C1 segment of cervical spinal cord (tissue), 14 donors: Measurements from ENCODE around the gene GID4.
A peak's percentile ranks its signal among the peaks of the same experiment; 100 is the strongest.

ENCODE experiments used
- DNase-seq, 14 donors: peaks; one replicate each; lab custom pipeline; 2025; lab: John Stamatoyannopoulos, UW

GID4 gene

GRCh38 chr17:18099516-18099915 is 60.3 kb downstream of the GID4 start:
- DNase-seq: no peak

GRCh38 chr17:18100616-18101015 is 61.4 kb downstream of the GID4 start:
- no peak for DNase-seq

GRCh38 chr17:18101828-18102227 is 62.6 kb downstream of the GID4 start:
- no peak for DNase-seq

GRCh38 chr17:18102640-18103039 is 63.4 kb downstream of the GID4 start:
- no peak for DNase-seq

GRCh38 chr17:18105027-18105426 is 65.8 kb downstream of the GID4 start:
- no peak for DNase-seq

GRCh38 chr17:18105595-18105994 is 66.4 kb downstream of the GID4 start:
- no peak for DNase-seq

GRCh38 chr17:18106211-18106610 is 67.0 kb downstream of the GID4 start:
- no peak for DNase-seq

- DNase-seq: no peak
These were observed 68.0 kb downstream of the GID4 start for GRCh38 chr17:18107061-18107790.

GRCh38 chr17:18107971-18108370 is 68.8 kb downstream of the GID4 start:
- DNase-seq: peak in 6 of 14 donors; percentile 3 to 38 (median 28)

GRCh38 chr17:18108401-18109312 is 69.4 kb downstream of the GID4 start, which contains the start of gene MYO15A:
Gene MYO15A, plus strand, starts transcription at chr17:18108756. Its CDS starts 10,045 bp downstream, at chr17:18118801.
- no peak for DNase-seq

GRCh38 chr17:18109935-18110485 is 70.8 kb downstream of the GID4 start:
- no peak for DNase-seq

- no peak for DNase-seq
These were observed 71.5 kb downstream of the GID4 start for GRCh38 chr17:18110636-18111145.

- no peak for DNase-seq
These were observed 72.2 kb downstream of the GID4 start for GRCh38 chr17:18111330-18111971.

GRCh38 chr17:18115517-18115916 is 76.3 kb downstream of the GID4 start:
- no peak for DNase-seq

GRCh38 chr17:18116078-18116477 is 76.9 kb downstream of the GID4 start:
- DNase-seq: no peak

- DNase-seq: no peak
These were observed 78.3 kb downstream of the GID4 start for GRCh38 chr17:18117533-18117932.
